ENCODE results near the gene ZBTB32.

GRCh38 chr19:35704218-35704617 is at the start of gene ZBTB32:
- TF ChIP-seq CTCF (IDR thresholded peaks at IDR 0.05) (no peak), TCF7L2 (IDR thresholded peaks at IDR 0.05; ENCODE audit: low read depth, low read length) (no peak)
